Transverse colon (tissue), 4 donors: Measurements from ENCODE around the gene GPR15.

Source experiments
- CTCF ChIP-seq, 5 experiments: fragments of 200-600 bp in 3 of 5; fragments of 450-650 bp in 2 of 5; sonication (generic) in 3 of 5; IDR thresholded peaks; 1 replicate in 2 of 5; 2 replicates in 3 of 5; pipeline ENCODE4 v1.5.1; 2016 to 2017; ENCODE audit warnings: antibody characterized with exemption in 5 of 5, inconsistent platforms in 3 of 5, mild to moderate bottlenecking in 2 of 5, moderate library complexity in 1 of 5
- EP300 ChIP-seq: sonication (generic); formaldehyde crosslinking; IDR thresholded peaks from one replicate; pipeline ENCODE4 v1.6.1; 2017; ENCODE audit warnings: antibody characterized with exemption, low read depth
- POLR2A ChIP-seq: fragments of 450-650 bp; IDR thresholded peaks from one replicate; pipeline ENCODE4 v1.6.1; 2016; ENCODE audit warnings: antibody characterized with exemption, mild to moderate bottlenecking, moderate library complexity
- POLR2AphosphoS5 ChIP-seq, 3 donors: sonication (generic); formaldehyde crosslinking; IDR thresholded peaks; one replicate each; pipeline ENCODE4 v1.6.1; 2016; ENCODE audit warnings: antibody characterized with exemption in 3 of 3

- no peak for TF ChIP-seq CTCF (IDR thresholded peaks at IDR 0.05)
- no peak for TF ChIP-seq POLR2A
- no peak for TF ChIP-seq EP300
- no peak for TF ChIP-seq POLR2AphosphoS5 (IDR thresholded peaks at IDR 0.05)
Observed at GRCh38 chr3:98497381-98497780, 34.4 kb upstream of the GPR15 start, which contains the start of gene OR5K2.
